Measurements from ENCODE around the gene VWA8. TPM values are rescaled to one million over a fixed set of nuclear protein-coding genes. Genes with fewer than 3 reads are reported as not detected.
A peak's percentile ranks its signal among the peaks of the same experiment; 100 is the strongest.

VWA8 gene
- total RNA-seq (2014; rRNA removed; shearing (Covaris generic)): 4.6 and 5.3 TPM in 2 replicates

GRCh38 chr13:41960637-41961465, at the start of gene VWA8:
TSS of gene VWA8 (minus strand) at chr13:41961109. CDS start at chr13:41961015, 94 bp downstream.
- peak; percentile 17 for DNase-seq (ENCODE audit: low spot score)

- DNase-seq (ENCODE audit: low spot score): no peak
These were observed 48.1 kb upstream of the VWA8 start for GRCh38 chr13:42009057-42009456.

GRCh38 chr13:42007844-42008243, 46.9 kb upstream of the VWA8 start:
- DNase-seq (ENCODE audit: low spot score): no peak

GRCh38 chr13:42002066-42002465, 41.2 kb upstream of the VWA8 start:
- DNase-seq (ENCODE audit: low spot score): no peak

- DNase-seq (ENCODE audit: low spot score): no peak
These were observed 40.7 kb upstream of the VWA8 start for GRCh38 chr13:42001580-42001979.

- no peak for DNase-seq (ENCODE audit: low spot score)
These were observed 39.9 kb upstream of the VWA8 start for GRCh38 chr13:42000846-42001245.

GRCh38 chr13:41997396-41997795, 36.5 kb upstream of the VWA8 start:
- no peak for DNase-seq (ENCODE audit: low spot score)

GRCh38 chr13:41995946-41996345, 35.0 kb upstream of the VWA8 start:
- peak; percentile 22 for DNase-seq (ENCODE audit: low spot score)

- no peak for DNase-seq (ENCODE audit: low spot score)
These were observed 34.4 kb upstream of the VWA8 start for GRCh38 chr13:41995336-41995735.

- no peak for DNase-seq (ENCODE audit: low spot score)
These were observed 33.8 kb upstream of the VWA8 start for GRCh38 chr13:41994696-41995095.

GRCh38 chr13:41991936-41992335, 31.0 kb upstream of the VWA8 start:
- no peak for DNase-seq (ENCODE audit: low spot score)

- no peak for DNase-seq (ENCODE audit: low spot score)
These were observed 27.3 kb upstream of the VWA8 start for GRCh38 chr13:41988244-41988643.

GRCh38 chr13:41985788-41986508, 25.0 kb upstream of the VWA8 start:
- no peak for DNase-seq (ENCODE audit: low spot score)

- DNase-seq (ENCODE audit: low spot score): no peak
These were observed 21.2 kb upstream of the VWA8 start for GRCh38 chr13:41981951-41982715.

- no peak for DNase-seq (ENCODE audit: low spot score)
These were observed 17.1 kb upstream of the VWA8 start for GRCh38 chr13:41978007-41978406.

- DNase-seq (ENCODE audit: low spot score): no peak
These were observed 15.6 kb upstream of the VWA8 start for GRCh38 chr13:41976476-41976875.

GRCh38 chr13:41974262-41974900, 13.5 kb upstream of the VWA8 start:
- no peak for DNase-seq (ENCODE audit: low spot score)

GRCh38 chr13:41973247-41973741, 12.4 kb upstream of the VWA8 start:
- no peak for DNase-seq (ENCODE audit: low spot score)

- DNase-seq (ENCODE audit: low spot score): no peak
These were observed 10.9 kb upstream of the VWA8 start for GRCh38 chr13:41971848-41972247.

- DNase-seq (ENCODE audit: low spot score): no peak
These were observed 10.0 kb upstream of the VWA8 start for GRCh38 chr13:41970918-41971317.

- DNase-seq (ENCODE audit: low spot score): no peak
These were observed 9.1 kb upstream of the VWA8 start for GRCh38 chr13:41970022-41970421.

- no peak for DNase-seq (ENCODE audit: low spot score)
These were observed 8.2 kb upstream of the VWA8 start for GRCh38 chr13:41969072-41969471.
